HG02623 (cell line): Measurements from ENCODE around the gene ADAP1.

Experiments used
- ATAC-seq: cut with Tn5 transposase; IDR thresholded peaks from one replicate; pipeline ENCODE4 v1.9.1; 2021; ENCODE audit warnings: moderate library complexity; ENCODE audit not compliant: unreplicated experiment

ADAP1 gene

DNA sequence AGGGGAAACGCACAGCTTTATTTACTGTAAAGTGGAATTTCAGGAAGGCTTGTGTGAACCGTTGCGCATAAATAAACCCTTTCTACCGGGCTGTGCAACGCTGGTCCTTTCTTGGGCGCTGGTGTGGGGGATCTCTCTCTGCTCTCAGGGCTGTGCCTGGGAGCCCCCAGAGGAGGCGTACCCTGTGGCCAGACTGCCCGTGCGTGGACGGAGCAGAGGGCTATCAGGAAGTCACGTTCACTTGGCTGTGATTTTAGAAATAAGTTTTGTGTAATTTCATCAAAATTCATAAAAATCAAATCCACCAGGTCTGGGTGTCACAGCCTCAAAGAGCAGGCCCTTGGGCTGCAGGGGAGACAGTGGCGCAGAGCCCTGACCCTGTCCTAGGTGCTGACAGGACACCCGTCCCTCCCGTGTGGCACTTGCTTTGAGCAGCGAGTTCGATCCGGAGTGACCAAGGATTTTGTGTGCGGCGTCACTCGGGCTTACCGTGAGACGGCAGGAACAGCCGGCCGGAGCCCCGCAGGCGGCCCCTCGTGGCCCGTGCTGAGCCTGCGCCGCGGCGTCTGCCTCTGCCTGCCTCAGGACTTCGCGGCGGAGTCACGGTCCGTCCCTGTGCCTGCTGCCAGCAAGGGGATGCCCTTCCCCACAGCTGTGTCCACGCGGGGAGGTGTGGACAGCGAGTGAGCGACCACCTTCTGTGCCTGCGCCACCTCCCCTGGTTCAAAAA is 58.0 kb downstream of the ADAP1 start:
- ATAC-seq = no peak

- no peak for ATAC-seq
Measured at GRCh38 chr7:895451-896052, 58.9 kb downstream of the ADAP1 start.

- ATAC-seq = no peak
Measured at GRCh38 chr7:894927-895450, 59.5 kb downstream of the ADAP1 start.

GRCh38 chr7:894164-894867 is 60.2 kb downstream of the ADAP1 start:
- no peak for ATAC-seq

DNA sequence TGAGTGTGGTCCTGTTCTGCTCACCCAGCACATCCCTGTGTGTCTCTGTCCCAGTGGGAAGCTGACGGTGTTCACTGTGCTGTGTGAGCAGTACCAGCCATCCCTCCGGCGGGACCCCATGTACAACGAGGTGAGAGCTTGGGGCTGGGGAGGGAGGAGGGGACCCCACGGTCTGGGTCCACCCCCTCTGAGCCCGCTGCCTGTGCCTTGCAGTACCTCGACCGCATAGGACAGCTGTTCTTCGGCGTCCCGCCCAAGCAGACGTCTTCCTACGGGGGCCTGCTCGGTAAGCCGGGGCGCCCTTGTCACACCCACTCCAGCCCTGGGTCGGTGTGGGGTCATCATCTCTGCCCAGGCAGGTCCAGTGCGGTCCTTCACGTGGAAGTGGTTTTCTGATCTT is 60.8 kb downstream of the ADAP1 start:
- no peak for ATAC-seq

GRCh38 chr7:892648-893593 is 61.6 kb downstream of the ADAP1 start:
- ATAC-seq = no peak

DNA sequence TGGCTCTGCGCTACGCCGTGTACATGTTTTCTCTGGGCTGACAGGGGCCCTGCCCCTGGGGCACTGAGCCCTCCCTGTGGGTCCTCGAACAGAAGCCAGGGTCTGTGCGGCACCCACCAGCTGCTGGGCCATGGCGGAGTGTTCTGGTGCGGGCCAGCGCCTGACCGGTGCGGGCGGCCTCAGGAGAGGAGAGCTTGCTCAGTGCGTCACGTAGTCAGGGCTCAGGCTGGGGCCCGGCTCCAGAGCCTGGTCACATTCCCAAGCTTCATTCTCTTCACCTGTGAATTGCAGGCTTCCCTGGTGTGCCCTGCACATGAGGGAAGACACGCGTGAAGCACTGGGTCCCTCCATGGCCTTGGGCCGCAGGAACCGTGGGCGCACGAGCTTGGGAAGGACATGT is 62.7 kb downstream of the ADAP1 start:
- no peak for ATAC-seq

- no peak for ATAC-seq
Measured at GRCh38 chr7:891291-891690, 63.2 kb downstream of the ADAP1 start.

DNA sequence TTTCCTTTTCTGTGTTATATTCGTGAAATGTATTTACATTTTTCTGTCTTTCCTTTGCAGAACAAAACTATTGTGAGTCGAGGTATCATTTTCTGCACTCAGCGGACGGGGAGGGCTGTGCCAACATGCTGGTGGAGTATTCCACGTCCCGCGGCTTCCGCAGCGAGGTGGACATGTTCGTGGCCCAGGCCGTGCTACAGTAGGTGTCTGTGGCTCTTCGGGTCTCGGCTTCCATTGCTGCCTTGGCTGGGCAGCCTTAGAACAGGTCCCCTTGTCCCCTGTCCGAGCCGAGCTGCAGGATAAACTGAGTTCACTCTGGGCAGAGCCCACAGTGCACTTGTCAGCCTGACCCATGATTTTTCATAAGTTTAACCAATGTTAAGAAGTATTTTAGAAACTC is 63.6 kb downstream of the ADAP1 start:
- ATAC-seq = no peak

DNA sequence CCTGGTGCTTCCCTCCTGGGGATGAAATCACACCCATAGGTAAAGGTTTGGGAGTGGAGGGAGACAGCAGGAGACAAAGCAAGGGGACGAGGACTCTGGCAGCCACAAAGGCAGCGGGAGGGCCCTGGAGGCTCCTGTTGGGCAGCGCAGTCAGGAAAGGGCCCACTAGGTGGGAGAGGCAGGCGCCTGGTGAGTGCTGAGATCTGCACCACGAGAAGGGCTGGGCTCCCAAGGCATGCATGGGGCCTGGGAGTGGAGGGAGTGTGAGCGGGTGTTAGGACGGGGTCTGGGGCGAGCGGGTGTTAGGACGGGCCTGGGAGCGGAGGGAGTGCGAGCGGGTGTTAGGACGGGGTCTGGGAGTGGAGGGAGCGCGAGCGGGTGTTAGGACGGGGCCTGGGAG is 65.1 kb downstream of the ADAP1 start:
- ATAC-seq = no peak

DNA sequence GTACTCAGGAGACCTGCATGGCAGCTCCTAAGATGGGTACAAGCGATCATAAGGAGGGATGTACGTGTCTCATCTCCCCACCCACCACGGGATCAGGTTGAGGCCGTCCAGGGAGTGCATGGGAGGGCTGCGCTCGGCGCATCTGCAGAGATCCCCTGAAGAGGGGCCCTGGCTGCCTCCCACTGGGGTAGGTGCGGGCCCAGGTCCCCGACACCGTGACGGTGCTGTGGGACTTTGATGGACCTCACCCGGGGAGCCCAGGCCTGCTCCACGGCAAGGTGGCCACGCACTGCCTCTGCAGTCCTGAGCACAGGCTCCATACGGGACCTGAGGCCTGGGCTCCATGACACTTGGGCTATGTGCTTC is 65.5 kb downstream of the ADAP1 start:
- ATAC-seq = no peak

DNA sequence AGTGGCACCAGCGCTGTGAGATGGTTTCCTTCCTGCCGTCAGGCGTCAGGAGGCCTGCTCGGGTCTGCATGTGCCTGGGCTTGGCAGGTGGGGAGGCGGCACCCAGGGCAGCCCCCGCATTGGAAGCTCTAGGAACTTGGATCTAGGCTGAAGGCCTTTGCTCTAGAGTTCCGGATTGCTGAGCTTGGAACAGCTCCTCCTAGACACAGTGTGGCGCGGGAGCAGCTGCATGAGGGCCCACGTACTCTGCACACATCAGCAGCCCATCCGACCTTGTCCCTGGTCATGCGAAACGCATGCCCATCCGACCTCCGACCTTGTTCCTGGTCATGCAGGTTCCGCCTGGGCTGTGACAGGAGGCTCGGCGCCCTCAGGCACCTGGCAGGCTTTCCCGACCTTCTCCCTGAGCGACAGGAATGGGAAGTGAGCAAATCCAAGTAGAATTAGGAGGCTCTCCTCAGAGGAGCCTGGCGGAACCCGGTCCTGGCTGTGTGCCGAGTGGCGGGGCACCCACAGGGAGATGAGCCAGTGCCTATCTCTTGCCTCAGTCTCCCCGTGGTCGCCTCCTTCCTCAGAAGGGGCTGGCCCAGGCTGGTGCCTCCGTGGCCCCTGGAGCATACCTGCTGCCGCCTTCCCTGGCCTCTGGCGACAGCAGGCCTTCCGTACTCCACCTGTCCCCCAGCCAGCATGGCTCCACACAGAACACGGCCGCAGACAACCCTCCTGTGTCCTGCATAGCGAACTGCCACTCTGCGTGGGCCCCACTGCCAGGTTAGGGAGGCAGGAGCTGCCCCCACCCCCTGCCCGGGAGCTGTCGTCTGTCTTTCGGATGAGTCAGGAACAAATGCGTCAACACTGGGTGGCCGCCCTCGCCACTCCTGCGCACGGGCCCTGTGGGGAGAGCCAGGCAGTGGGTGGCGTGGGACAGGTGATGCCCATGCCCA is 66.1 kb downstream of the ADAP1 start:
- ATAC-seq = no peak

DNA sequence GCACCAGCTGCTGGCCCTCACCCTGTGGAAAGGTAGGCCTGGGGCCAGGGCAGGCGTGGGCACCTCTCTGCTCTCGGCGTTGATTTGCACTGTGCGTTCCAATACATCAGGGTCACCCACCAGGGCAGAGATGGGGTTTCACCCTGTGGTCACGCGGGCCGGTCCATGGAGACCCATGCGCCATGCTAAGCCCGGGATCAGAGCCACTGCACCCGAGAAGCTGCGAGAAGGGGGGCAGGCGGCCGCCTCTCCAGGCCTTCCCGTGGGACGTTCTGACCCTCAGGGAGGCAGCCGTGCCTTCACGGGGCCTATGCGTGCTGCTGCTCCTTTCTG is 67.0 kb downstream of the ADAP1 start:
- ATAC-seq = no peak

GRCh38 chr7:886626-887487 is 67.6 kb downstream of the ADAP1 start:
- no peak for ATAC-seq

DNA sequence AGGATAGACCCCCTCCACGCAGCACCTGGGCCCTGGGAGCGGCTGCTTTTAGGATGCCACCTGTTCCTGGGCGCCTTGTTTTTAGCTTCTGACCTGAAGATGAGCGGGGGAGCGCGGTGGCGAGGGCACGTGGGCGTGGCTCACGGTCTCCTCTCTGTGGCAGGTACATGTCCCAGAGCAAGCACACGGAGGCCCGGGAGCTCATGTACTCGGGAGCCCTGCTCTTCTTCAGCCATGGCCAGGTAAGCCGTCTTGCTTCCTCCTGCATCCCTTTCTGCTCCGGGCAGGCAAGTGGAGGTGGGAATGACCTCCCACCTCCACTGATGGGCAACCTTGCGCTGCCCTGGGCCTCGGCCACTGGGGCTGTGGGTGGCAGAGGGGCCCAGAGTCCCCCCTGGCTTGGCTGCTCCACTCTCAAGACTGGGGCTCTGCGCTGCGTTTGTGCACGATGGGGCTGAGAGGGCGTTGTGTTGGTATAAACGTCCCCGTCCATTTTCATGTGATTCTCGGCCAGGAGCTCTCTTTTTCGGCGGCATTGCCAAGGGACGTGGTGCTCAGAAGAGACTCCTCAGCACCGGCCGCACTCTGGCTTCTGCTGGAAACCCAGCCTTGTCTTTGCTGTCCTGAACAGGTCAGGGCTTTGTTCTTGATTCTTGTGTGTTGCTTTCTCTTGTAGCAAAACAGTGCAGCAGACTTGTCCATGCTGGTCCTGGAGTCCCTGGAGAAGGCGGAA is 68.4 kb downstream of the ADAP1 start:
- no peak for ATAC-seq

GRCh38 chr7:885261-885892 is 69.1 kb downstream of the ADAP1 start:
- no peak for ATAC-seq

DNA sequence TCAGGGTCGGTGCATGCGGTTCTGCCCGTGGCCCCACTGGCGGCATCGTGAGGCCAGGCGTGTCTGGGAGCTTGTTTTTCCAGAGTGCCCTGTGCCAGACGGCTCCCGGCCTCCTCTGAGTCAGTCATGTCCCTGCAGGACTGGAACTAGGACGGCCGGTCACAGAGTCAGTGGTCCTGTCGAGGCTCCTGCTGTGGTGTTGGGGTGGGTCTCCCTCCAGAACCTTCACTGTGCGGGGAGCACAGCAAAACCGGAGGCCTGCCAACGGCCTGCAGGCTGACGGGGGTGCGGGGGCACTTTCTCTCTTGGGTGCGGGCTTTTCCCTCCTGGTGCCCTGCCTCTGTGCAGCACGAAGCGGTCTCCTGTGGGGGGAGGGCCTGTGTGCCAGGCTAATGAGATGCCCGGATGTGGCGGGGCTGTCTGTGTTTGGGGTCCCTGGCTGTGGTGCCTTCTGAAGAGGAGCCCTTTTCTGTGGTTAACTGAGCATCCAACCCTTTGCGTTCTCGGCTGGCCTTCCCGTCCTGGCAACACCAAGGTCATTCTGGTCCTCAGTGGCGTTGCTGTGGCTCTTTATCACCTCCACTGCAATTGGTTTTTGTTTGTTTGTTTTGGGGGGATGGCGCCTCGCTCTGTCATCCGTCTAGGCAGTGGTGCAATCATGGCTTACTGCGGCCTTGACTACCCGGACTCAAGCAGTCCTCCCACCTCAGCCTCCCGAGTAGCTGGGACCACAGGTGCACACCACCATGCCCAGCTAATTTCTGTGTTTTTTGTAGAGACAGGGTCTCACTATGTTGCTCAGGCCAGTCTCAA is 70.1 kb downstream of the ADAP1 start:
- no peak for ATAC-seq
